GM08714 (cell line): Measurements from ENCODE around the gene ALK.

Experiments
- H3K4me3 ChIP-seq: fragments of 200-500 bp; sonication (Bioruptor generic); 2 replicates; pipeline ENCODE4 v1.5.1; 2014; ENCODE audit warnings: mild to moderate bottlenecking, low read length, inconsistent platforms
- ZNF274 ChIP-seq: IDR thresholded peaks from 2 replicates; pipeline ENCODE4 v1.6.1; 2012; ENCODE audit warnings: mild to moderate bottlenecking, low read depth, low read length

The ALK gene

DNA sequence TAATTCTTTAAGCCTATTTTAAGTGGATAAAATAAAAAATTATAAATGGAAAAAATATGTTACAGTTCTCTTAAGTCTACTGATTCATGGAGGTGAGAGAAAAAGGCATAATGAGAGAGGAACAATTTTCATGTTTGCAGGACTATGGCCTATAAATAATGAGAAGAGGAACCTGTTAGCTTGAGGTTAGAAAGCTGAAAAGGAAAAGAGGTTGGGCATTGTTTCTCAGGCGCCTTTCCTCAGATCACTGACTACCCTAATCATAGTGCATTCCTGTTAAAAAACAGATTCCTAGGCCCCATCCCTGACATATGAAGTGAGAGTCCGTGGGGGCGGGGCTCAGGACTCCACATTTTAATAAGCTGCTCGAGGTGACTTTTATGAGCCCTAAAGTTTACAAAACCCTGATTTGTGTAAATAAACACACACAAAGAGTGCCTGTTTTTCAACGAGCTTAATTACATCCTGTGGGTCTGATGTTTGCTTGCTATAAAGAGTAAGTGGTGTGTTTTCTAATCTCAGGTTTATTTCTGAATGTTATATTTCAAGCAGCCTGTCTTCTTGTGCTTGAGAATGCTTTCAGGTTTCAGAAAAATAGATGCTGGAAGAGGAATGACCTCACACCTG lies 470.7 kb downstream of the ALK start:
- no peak overlapping the region for H3K4me3 ChIP-seq
- TF ChIP-seq ZNF274: no peak

DNA sequence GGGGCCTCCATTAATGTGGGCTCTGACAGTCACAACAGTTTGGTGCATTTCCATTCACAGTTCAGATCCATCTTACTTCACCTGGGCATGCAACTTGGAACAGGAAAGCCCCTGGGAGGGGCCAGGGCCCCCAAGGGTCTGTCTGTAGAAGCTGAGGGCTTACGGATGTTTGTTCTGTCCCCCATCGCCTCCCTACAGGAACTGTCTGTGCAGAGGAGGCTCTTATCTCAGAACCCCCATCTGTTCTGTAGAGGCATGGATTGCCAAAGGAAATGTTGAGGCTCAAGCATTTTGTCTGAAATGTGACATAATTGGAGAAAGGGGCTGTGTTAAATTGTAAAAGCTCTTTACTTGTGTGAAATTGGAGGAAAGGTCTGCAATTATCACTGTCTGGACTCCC lies 471.9 kb downstream of the ALK start:
- TF ChIP-seq ZNF274: no peak

GRCh38 chr2:29448096-29448688 lies 473.2 kb downstream of the ALK start:
- no peak for TF ChIP-seq ZNF274
- H3K4me3 ChIP-seq: no peak overlapping the region

More for the DNA sequence above, 471.9 kb downstream of the ALK start:
- H3K4me3 ChIP-seq: no peak overlapping the region

GRCh38 chr2:29447513-29447912 lies 473.9 kb downstream of the ALK start:
- H3K4me3 ChIP-seq: no peak overlapping the region
- no peak for TF ChIP-seq ZNF274

DNA sequence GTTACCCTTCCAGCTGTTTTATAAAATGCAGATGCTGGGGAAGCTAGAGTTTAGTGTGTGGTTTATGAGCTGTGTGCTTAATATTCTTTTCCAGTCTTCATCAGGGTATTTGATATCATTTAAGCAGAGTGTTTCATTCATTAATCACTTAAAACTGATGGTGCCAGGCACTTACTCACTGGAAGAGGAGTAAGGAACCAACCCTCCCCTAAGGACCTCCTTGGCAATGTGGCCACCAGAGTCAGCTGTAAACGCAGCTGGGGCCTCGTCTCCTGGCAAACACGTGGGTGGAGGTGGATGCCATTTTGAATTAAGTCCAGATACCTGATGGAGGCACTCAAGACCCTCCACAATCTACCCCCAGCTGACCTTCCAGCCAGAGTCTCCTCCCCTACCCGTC lies 474.5 kb downstream of the ALK start:
- H3K4me3 ChIP-seq: no peak overlapping the region
- TF ChIP-seq ZNF274: no peak

DNA sequence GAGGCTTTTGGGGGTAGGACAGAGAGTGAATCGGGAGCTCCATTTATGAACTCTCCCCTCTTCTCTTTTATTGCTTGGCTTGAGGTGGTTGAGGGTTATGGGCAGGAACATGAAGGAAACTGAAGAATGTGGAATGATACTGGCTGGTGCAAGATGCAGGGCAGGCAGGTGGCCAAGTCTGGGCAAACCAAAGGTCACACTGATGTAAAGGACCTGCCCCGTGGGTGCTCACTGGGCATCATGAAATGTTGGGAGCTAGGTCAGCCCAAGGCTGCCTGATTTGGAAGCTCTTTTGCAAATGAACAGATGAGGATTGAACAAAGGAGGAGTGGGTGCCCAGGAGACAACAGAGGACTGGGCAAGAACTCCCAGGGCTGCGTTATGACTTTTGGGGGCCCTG lies 477.2 kb downstream of the ALK start:
- no peak for TF ChIP-seq ZNF274
- H3K4me3 ChIP-seq: no peak overlapping the region

GRCh38 chr2:29443627-29444026 lies 477.8 kb downstream of the ALK start:
- TF ChIP-seq ZNF274: no peak
- no peak overlapping the region for H3K4me3 ChIP-seq

- TF ChIP-seq ZNF274: no peak
- H3K4me3 ChIP-seq: no peak overlapping the region
Observed at GRCh38 chr2:29443151-29443550, 478.2 kb downstream of the ALK start.

DNA sequence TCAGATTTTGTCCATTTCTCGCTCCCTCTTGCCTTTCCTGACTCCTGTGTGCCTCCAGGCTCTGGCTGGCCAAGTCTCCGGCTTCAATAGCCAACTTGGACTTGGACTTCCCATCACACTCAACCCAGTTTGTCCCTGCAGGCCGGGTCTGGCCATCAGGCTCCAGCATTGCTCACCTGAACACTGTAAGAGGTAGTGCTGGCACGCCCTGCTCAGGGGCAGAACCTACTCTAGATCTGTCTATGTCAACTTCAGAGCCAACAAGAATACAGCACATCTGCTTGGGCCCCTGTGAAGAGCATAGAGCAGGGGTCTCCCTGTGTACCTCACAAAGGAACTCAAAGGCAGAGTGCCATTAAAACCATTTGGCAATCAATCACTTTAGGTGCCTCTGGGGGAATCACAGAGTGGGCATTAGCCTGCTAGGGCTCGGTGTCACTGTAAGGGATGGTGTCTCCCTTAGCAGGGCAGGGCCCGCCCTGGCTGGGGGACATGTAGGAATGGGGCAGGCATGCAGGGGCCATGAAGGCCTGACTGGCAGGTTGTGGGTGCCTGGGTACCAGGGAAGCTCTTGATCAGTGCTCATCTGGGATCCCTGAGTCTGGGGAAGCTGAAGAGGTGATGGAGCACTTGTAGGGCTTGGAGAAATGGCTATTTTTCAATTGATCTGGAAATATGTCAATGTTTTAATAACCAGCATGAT lies 480.3 kb downstream of the ALK start:
- TF ChIP-seq ZNF274: no peak
- no peak overlapping the region for H3K4me3 ChIP-seq

- no peak for TF ChIP-seq ZNF274
- H3K4me3 ChIP-seq: no peak overlapping the region
Observed at GRCh38 chr2:29433920-29434319, 487.5 kb downstream of the ALK start.

GRCh38 chr2:29433128-29433527 lies 488.3 kb downstream of the ALK start:
- no peak overlapping the region for H3K4me3 ChIP-seq
- no peak for TF ChIP-seq ZNF274

GRCh38 chr2:29431485-29431884 lies 489.9 kb downstream of the ALK start:
- no peak overlapping the region for H3K4me3 ChIP-seq
- no peak for TF ChIP-seq ZNF274

- H3K4me3 ChIP-seq: no peak overlapping the region
- TF ChIP-seq ZNF274: no peak
Observed at GRCh38 chr2:29430382-29431112, 490.8 kb downstream of the ALK start.

- no peak overlapping the region for H3K4me3 ChIP-seq
- TF ChIP-seq ZNF274: no peak
Observed at GRCh38 chr2:29426354-29426753, 495.0 kb downstream of the ALK start.

GRCh38 chr2:29425866-29426265 lies 495.5 kb downstream of the ALK start:
- no peak for TF ChIP-seq ZNF274
- no peak overlapping the region for H3K4me3 ChIP-seq
